K562 (cell line): ENCODE results near the gene SIRPA. TPM values are rescaled to one million over a fixed set of nuclear protein-coding genes. Genes with fewer than 3 reads are reported as not detected.

Experiments
- CHD7 ChIP-seq: fragments of 200-600 bp; sonication (generic); IDR thresholded peaks from one replicate; pipeline ENCODE4 v1.6.1; 2012; ENCODE audit warnings: mild to moderate bottlenecking, low read depth, low read length, inconsistent platforms
- U2AF1 ChIP-seq: fragments of 200-400 bp; formaldehyde crosslinking; optimal IDR thresholded peaks from 2 replicates; pipeline ENCODE3; 2017; ENCODE audit warnings: mild to moderate bottlenecking, low read depth, low read length, moderate library complexity
- ZKSCAN3 ChIP-seq: fragments of 250-450 bp; sonication (Bioruptor Pico); IDR thresholded peaks from 2 replicates; pipeline ENCODE4 v1.4.0; 2020
- polyA plus RNA-seq, 8 experiments: library from polyadenylated mRNA; depleted of rRNA in 4 of 8; stranded (reverse) in 5 of 8; unstranded in 3 of 8; fragments of >200 nt; fragmentation: Nextera tagmentation in 2 of 8; fragmentation: Illumina TruSeq in 1 of 8; extraction: Ambion mirVana in 2 of 8; extraction: Trizol in 1 of 8; gene quantifications; 2 replicates each; pipeline versions ENCODE4 v1.2.1 to v1.2.3, GENCODE V29; 2011 to 2014; ENCODE audit warnings: inconsistent platforms in 1 of 8, missing spikeins in 1 of 8
- total RNA-seq, 7 experiments: library from RNA; depleted of rRNA in 6 of 7; stranded (reverse); fragments of >200 nt in 6 of 7; fragmentation: Illumina TruSeq in 2 of 7; extraction: Trizol in 2 of 7; gene quantifications; 2 replicates each; pipeline versions ENCODE4 v1.2.1 to v1.2.3, GENCODE V29; 2011 to 2021; ENCODE audit warnings: low replicate concordance in 1 of 7

SIRPA gene
- total and polyA plus RNA-seq, 9 of the 15 experiments (the other 6 are each of a cell fraction or from before 2014, with no cell fraction given): 0.01 to 0.40 (median 0.11) TPM; not detected in 2

GRCh38 chr20:1927217-1927616 lies 32.0 kb downstream of the SIRPA start (continued):
- TF ChIP-seq CHD7: no peak
- no peak for TF ChIP-seq ZKSCAN3
- TF ChIP-seq U2AF1: no peak
